T-helper 22 cell (primary cell): ENCODE data around the gene TCFL5.

Source experiments
- DNase-seq: peaks from one replicate; pipeline ENCODE4 v3.0.0-alpha.2; 2020; ENCODE audit warnings: low read depth

The TCFL5 gene

DNA sequence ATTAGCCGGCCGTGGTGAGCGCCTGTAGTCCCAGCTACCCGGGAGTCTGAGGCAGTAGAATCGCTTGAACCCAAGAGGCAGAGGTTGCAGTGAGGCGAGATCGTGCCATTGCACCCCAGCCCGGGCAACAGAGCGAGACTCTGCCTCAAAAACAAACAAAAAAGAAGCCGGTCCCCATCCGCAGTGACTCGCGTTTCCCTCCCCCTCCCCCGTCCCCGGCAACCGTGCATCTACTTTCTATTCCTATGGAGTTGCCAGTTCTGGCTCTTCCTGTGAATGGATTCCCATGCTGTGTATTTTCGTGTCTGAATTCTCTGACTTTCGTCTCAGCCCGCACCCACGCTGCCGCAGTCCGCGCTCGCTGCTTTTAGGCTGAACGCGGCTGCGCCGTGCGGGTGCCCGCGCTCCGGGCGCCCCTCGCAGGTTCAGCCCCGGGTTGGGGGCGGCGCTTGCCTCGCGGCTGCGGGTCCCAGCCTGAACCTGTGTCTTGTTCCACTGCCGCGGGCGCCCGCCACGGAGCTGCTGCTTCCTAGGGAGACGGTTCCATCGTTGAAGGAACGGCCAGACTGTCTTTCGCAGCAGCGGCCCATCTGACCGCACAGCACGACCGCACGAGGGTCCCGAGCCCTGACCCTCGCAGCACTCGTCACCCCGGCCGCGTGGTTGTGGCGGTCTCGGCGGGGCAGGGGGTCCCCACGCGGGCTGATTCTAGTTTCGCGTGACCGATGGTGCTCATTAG, 66.4 kb downstream of the TCFL5 start:
- DNase-seq, result peak; percentile 39

DNA sequence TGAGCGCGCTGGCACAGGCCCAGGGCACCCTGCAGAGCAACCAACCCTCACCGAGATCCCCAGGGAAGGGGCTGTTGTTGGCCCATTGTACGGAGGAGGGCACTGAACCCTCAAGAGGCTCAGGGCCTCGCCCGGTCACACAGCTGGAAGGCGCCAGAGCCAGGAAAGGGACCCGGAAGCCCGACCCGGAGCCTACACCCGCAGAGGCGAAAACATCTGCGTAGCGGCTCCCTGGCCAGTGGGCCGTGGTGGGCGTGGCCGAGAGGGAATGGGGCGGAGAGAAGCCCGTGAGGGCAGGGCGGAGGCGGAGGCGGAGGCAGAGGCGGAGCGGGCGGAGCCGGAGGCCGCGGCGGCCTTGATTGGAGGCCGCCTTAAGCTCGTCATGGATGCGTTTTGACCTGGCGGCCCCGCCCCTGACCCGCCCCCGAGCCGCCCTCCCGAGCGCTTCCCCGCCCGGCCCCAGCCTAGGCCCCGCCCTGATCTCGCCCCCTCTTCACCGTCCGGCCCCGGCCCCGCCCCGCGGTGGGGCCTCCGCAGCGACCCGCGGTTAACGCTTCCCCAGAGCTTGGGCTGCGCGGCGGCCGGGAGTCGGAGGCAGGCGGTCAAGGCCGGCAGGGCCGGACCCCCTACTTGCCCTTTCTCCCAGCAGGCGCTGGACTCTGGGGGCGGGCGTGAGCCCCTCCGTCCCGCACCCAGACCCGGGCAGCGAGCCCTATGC, 67.5 kb downstream of the TCFL5 start:
- DNase-seq, result peak; percentile 81

DNA sequence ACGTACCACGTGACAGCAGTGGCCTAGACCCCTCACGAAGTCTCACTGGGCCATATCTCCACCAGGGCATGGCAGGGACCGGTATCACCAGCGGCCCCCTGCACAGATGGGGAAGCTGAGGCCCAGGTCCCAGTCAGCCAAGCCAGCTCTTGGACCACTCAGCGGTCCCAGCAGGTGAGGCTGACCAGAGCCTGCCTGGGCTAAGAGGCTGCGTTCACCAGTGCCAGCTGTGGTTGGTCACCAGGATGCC, 67.9 kb downstream of the TCFL5 start:
- no peak for DNase-seq

DNA sequence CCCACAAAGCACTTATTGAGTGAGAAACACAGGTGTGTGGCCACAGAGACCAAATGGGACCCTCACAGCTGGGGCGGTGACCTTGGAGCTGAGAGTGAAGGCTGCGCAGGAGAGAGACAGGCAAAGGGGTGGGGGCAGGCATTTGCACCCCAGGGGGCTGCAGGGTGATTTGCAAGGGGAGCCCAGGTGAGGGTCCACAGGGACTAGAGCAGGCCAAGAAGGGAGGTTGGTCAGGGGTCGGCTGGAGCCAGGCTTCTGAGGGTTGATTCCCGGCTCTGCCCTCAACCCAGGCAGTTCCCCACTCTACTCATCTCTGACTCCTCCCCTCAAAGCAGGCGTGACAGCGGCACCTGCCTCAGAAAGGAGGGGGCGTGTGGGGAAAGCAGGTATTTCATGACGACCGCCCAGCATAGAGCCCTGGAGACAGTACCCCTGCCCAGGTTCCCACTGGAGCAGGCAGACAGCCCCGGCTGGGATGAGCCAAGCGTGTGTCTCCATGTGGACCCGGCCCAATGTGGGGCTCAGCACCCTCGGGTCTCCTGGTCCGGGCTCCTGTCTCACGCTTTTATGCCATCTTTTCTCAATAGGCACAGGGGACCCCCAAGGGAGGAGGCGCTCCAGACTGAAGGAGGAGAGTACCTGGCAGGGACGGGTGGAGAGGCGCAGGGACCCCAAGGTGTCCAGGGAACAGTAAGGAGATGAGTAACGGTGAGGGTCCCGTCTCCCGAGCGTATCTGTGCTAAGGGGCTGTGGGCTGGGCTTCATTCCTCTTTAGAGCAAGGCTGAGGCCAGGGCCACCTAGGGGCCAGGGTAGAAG, 68.5 kb downstream of the TCFL5 start:
- DNase-seq, result no peak

DNA sequence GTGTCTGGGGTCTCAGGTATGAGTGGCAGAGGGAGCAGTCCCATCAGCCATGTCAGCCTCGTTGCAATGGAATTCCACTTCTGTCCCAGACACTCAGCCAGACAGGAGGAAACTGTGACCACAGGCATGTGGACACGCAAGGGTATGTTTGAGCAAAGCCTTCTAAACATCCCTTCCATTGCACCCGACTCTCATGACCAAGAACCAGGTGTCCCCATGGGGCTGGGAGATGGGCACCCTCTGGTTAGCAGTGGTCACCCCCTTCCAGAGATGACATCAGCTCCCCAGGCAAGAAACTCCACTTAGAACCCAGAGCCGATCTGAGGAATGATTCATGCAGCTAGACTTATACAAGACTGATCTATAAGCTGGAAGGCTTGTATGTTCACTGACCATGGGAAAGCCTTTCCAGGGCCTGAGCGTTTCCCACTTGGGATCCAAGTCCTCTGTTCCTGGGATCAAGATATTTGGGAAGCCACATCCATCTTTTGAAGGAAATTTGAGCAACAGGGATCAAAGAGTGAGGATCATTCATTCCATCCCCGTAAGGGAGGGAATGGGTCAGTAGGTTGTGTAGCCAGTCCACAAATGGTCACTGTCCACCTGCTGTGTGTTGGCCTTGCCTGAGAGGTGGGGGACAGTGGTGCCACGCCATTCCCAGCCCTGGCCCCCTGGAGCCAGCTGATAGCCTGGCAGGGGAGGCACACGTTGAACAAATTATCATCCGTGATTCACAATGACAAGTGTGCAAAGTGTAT, 69.3 kb downstream of the TCFL5 start:
- no peak for DNase-seq

GRCh38 chr20:62791301-62792181, 70.1 kb downstream of the TCFL5 start:
- DNase-seq, result no peak
